Activated T-helper 2 cell treated with anti-CD3 and anti-CD28 coated beads, Interferon-gamma antibody, Interleukin-2, Interleukin-4, amounts not matched to agents 10 μg/mL and 5 μg/mL and 100 μg/mL, durations not matched to agents 14 hours and 24 hours and 36 hours (primary cell): Measurements from ENCODE around the gene CXCR5. TPM values are rescaled to one million over a fixed set of nuclear protein-coding genes. Genes with fewer than 3 reads are reported as not detected.
A peak's percentile ranks its signal among the peaks of the same experiment; 100 is the strongest.

Experiments
- DNase-seq: peaks from one replicate; pipeline ENCODE4 v3.0.0; 2021; ENCODE audit warnings: low spot score
- H3K27ac Mint-ChIP-seq: one replicate; pipeline ENCODE4 v1.8.0; 2021; ENCODE audit warnings: mixed read lengths
- H3K27me3 Mint-ChIP-seq: one replicate; pipeline ENCODE4 v1.8.0; 2021; ENCODE audit warnings: low read depth, mixed read lengths
- H3K36me3 Mint-ChIP-seq: one replicate; pipeline ENCODE4 v1.8.0; 2021; ENCODE audit warnings: low read depth, mixed read lengths
- H3K4me1 Mint-ChIP-seq: one replicate; pipeline ENCODE4 v1.8.0; 2021; ENCODE audit warnings: low read depth, mixed read lengths
- H3K4me3 Mint-ChIP-seq: one replicate; pipeline ENCODE4 v1.8.0; 2021; ENCODE audit warnings: low read depth, mild to moderate bottlenecking, moderate library complexity, mixed read lengths
- H3K9me3 Mint-ChIP-seq: one replicate; pipeline ENCODE4 v1.8.0; 2021; ENCODE audit warnings: mixed read lengths
- intact Hi-C: fragments of 100-400 bp; cut with micrococcal nuclease; formaldehyde crosslinking; loops from one replicate; pipeline ENCODE4 v1.15.1; 2023
- total RNA-seq: library from RNA; stranded (reverse); gene quantifications from 2 replicates; pipeline ENCODE4 v1.2.3, GENCODE V29; 2022

The CXCR5 gene
- total RNA-seq, 1 donor from 2014 or later = 8.1 TPM

DNA sequence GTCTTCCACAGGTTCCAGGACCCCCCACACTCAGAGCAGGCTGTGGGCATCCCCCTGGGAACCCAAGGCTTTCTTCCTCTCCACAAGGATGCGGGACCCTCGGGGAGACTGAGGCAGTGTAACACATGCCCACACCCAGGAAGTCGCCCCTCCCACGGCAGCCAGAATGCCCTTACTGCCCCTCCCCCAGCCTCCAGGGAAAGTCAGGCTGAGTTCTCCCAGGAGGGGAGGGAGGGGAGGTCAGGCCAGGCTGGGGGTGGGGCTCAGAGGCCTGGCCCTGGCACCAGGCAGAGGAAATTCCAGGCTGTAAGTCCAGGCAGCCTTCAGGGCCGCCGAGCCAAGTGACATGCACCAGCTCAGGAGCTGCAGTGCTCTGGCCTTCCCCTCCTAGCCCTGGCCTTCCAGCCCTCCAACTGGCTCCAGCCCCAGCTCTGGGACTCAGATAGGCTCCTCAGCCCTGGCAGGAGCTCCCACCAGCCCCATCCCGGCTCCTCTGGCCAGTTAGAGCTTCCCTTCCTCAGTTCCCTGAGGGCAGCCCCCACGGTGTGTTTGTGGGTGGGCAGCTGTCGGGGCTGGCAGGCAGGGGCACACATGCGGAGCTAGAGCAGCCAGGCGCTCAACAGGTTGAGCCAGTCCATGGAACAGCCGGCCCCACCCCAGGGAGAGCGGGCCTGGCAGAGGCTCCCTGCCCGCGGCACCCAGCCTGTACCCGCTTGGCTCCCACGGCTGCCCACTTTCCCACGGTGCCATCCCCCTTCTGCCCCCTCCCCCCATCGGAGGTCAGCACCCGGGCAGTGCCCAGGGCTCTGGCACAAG, 38.4 kb downstream of the CXCR5 start:
- DNase-seq = no peak
- Mint-ChIP-seq H3K9me3 (no peaks in the 10 kb centered on the region), H3K36me3 (peaks cover 5% of the 10 kb centered on the region), H3K4me1 (peaks cover 69% of the 10 kb centered on the region), H3K27me3 (no peaks in the 10 kb centered on the region), H3K4me3 (peak overlapping the region; percentile 19), H3K27ac (no peak overlapping the region)
- intact Hi-C loops = no loop called here

DNA sequence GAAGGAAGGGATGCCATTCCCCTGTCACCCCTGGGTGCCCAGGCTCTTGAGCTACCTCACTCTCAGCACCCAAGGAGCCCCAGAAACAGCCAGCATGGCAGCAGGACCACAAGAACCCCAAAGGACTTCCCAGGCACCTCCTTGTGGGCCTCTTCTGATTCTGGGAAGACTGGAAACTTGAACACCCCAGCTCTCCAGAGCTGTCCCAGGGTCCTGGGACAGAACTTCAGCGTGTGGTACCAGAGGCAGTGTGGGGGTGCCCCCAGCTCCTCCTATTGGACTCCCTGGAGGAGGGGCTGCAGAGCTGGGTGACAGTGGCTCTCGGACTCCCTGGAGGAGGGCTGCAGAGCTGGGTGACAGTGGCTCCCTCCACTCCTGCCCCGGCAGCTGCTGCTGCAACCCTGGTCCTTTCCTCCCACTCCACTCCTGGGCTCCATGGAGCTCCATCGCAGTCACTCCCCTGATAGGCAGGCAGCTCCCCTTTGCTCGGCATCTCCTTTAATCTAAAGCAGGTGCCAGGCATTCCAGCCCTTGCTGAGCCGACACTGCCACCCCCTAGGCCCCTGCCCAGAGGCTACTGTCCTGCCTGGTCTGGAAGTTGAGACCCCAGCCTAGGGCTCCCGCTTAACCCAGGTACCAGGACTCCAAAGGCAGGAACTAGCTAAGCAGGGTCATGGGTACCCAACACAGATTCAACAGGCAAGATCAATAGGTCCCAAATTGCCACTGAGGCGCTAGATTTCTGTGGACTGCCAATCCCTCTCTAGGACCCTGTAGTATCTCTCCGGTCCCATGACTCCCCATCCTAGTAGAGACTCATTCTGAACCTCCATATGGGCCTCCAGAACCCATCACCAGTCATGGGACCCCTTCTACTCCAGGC, 39.3 kb downstream of the CXCR5 start:
- Mint-ChIP-seq H3K27me3 (no peaks in the 10 kb centered on the region), H3K36me3 (no peaks in the 10 kb centered on the region), H3K4me1 (peaks cover 67% of the 10 kb centered on the region), H3K4me3 (peak overlapping the region; percentile 79), H3K9me3 (no peaks in the 10 kb centered on the region), H3K27ac (peak overlapping the region; percentile 72)
- no peak for DNase-seq
- intact Hi-C loops = no loop called here

DNA sequence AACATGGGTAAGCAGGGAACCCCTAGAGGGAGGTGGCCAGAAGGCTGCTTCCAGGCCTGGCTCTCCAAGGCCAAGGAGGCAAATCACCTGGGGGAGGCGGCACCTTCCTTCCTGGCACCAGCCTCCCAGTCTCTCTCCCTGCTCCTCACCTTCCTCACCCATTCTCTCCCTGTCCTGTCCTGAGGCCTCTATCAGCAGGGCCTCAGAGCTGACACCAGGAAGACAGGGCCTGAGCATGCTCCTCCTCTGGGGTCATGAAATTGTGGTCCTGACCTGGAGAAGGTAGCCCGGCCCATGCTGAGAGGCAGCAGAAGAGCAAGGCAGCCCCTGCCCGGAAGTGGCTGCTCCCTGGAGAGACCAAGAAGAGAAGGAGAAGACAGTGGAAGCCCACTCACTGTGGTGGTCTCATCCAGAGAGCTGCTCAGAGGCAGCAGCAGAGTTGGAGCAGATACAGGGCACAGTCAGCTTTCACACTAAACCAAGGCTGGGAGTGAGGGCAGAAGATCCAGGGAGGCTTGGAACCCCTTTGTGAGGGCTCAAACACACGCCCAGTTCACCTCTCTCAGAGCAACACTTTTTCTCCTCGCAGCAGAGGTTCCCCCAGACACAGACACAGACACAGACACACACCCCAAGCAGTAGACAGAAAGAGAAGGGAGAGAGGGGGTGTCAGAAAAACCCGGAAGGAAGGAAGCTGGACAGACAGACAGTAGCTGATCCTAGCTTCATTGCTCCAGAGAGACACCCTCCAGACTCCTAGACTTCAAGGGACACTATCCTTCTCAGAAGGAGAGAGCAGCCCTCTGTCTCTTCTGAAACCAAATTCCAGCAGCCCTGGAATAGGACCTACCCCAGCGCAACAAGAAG, 40.3 kb downstream of the CXCR5 start:
- H3K36me3 Mint-ChIP-seq = no peaks in the 10 kb centered on the region
- H3K9me3 Mint-ChIP-seq = no peaks in the 10 kb centered on the region
- DNase-seq = no peak
- no peaks in the 10 kb centered on the region for H3K27me3 Mint-ChIP-seq
- peak overlapping the region; percentile 72 for H3K27ac Mint-ChIP-seq
- intact Hi-C loops = no loop called here
- H3K4me1 Mint-ChIP-seq = peaks cover 64% of the 10 kb centered on the region
- peak overlapping the region; percentile 79 for H3K4me3 Mint-ChIP-seq

DNA sequence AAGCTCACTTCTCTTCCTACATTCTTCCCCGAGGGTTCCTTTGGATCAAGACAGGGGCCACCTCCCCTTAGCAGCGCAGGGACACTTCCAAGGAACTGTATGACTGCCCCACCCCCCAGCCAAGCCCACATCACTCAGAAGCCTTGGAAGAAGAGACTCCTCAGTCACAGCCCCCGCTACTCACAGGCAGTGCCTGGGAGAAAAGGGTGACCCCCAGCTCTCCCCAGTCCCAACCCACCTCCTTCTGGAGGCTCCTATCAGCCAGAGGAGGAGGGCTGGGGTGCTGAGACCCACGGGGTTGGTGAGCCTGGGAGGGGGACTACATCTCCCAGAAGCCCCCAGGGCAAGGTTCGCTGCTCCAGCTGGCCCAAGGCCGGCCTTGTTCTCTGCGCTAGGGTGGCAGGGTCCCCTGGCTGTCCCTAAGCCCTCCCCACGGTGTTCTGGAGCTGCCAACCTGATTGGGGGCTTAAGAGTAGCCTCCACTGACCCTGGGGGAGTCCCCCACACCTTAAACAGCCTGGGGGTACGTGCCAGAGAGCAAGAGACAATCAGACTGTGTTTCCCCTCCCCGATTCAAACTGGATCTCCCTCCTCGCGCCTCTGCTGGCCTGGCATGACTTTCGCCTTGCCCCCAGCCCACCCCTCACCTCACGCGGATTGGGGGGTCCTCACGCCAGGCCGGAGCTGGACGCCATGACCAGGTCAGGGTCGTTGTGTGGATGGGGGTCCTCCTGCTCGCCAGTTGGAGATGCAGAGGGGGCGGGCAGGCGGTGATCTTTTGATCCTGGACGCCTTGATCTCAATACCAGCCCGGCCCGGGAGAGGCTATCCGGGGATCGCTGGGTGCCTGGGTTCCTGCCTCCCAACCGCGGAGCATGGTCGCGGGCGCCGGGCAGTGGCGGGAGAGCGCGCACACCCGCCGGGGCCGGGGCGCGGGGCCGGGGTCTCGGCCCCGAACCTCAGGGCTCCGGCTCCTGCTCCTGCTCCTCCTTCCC, 41.2 kb downstream of the CXCR5 start:
- Mint-ChIP-seq H3K4me1 (peaks cover 55% of the 10 kb centered on the region), H3K36me3 (no peaks in the 10 kb centered on the region), H3K9me3 (no peaks in the 10 kb centered on the region), H3K27me3 (no peaks in the 10 kb centered on the region), H3K27ac (peak overlapping the region; percentile 72), H3K4me3 (peak overlapping the region; percentile 79)
- intact Hi-C loops = loop anchor here (5.0 kb wide), 2 partner anchors 92 to 177 kb away; partner anchors contain the start of genes DPAGT1, RPS25 and TRAPPC4
- peak; percentile 45 for DNase-seq

DNA sequence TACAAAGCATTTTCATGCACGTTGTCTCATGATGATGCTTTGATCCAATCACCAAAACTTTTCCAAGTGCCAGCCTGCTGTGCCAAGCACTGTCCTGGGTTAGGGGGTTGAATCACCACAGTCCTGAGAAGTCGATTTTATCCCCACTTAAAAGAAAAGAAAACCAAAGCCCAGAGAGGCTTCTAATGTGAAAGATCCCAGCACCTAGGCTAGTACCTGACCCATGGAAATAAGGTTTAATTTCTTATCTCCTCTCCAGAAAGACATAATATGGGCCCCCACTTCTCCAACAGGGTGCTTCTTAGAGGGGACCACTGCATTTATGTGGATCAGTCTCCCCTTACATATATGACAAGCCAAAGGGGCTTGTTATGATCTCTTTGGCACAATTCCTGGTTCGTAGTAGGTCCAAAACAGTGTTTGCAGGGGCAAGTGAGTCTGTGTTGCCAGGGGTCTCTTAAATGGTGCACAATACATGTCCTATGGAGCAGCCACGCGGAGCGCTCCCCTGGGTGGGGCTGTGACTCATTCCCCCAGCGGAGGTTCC, 43.9 kb downstream of the CXCR5 start:
- peaks cover 50% of the 10 kb centered on the region for H3K4me1 Mint-ChIP-seq
- intact Hi-C loops = loop anchor here (1.0 to 5.0 kb wide), 8 partner anchors 9 to 237 kb away; partner anchors contain the start of genes CENATAC, CXCR5, DPAGT1 and RPS25
- no peaks in the 10 kb centered on the region for H3K36me3 Mint-ChIP-seq
- H3K27ac Mint-ChIP-seq = peak overlapping the region; percentile 91
- no peaks in the 10 kb centered on the region for H3K27me3 Mint-ChIP-seq
- peak overlapping the region; percentile 84 for H3K4me3 Mint-ChIP-seq
- H3K9me3 Mint-ChIP-seq = no peaks in the 10 kb centered on the region
- DNase-seq = no peak

DNA sequence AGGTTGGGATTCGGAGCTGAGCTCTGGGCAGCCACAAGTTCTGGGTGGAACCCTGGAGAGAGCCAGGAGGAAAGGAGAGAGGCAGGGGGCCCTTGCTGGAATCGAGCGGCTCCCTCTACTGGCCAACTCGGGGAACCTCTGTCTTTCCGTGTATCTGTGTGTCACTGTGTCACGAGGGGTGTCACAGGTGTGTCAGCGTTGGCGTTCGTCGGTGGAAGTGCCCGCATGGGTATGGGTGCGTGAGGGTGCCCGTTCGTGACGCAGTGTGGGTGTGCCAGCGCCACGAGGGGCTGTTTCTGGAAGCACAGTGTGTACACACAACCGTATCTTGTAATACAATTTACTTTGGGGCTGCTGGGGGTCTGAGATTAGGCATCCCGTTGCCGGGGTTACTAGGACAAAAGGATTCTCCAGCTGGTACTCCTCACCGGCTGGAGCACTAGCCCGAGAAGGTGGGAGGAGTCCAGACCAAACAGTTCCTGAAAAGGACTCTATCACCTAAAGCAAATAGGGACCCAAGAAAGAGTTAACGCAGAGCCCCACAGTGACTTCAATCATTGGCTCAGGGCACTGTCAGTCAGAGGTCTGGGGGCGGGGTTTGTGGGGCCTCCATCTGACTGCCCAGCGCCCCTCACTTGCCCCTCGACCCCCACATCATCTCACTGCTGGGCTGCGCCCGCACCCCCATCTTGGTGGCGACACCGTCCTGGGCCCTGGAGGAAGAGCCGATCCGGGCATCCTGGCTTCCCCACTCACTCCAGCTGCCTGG, 44.6 kb downstream of the CXCR5 start:
- Mint-ChIP-seq H3K4me3 (peak overlapping the region; percentile 84), H3K9me3 (no peaks in the 10 kb centered on the region), H3K27ac (peak overlapping the region; percentile 91), H3K4me1 (peaks cover 46% of the 10 kb centered on the region), H3K27me3 (no peaks in the 10 kb centered on the region), H3K36me3 (no peaks in the 10 kb centered on the region)
- intact Hi-C loops = loop anchor here (1.0 to 5.0 kb wide), 8 partner anchors 10 to 238 kb away; partner anchors contain the start of genes CENATAC, CXCR5, DPAGT1 and RPS25
- peak; percentile 86 for DNase-seq

DNA sequence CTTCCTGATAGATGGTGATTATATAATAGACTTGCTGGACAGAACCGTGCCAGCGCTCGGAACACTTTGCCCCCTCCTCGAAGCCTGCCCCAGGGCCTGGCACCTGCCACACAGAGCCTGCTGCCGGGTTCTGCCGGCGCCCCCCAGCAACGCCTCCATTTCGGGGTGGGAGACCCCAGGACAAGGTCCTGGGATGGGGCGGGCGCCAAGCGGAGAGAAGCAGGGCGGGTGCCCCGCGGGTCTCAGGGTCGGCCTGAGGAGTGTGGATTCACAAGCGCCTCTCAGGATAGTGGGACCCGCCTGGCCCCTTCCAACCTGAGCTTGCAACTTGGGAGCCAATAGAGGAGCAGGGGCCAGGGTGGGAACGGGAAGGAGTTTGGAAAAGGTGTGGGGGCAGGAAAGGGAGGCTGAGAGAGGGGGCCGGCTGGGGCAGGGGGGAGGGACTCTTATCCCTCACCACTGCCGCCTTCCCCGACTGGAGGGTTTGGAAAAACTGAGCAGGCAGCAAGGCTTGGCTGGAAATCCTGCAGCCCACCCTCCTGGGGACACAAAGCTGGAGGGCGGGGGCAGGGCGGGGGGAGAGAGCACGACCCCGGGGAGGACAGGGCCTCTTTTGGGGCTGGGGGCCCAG, 45.3 kb downstream of the CXCR5 start:
- H3K27ac Mint-ChIP-seq = peak overlapping the region; percentile 91
- H3K4me3 Mint-ChIP-seq = peak overlapping the region; percentile 84
- no peaks in the 10 kb centered on the region for H3K9me3 Mint-ChIP-seq
- no peaks in the 10 kb centered on the region for H3K27me3 Mint-ChIP-seq
- peaks cover 40% of the 10 kb centered on the region for H3K4me1 Mint-ChIP-seq
- intact Hi-C loops = loop anchor here (1.0 to 5.0 kb wide), 9 partner anchors 11 to 239 kb away; partner anchors contain the start of genes CENATAC, CXCR5, DPAGT1 and RPS25
- no peaks in the 10 kb centered on the region for H3K36me3 Mint-ChIP-seq
- peak; percentile 51 for DNase-seq

DNA sequence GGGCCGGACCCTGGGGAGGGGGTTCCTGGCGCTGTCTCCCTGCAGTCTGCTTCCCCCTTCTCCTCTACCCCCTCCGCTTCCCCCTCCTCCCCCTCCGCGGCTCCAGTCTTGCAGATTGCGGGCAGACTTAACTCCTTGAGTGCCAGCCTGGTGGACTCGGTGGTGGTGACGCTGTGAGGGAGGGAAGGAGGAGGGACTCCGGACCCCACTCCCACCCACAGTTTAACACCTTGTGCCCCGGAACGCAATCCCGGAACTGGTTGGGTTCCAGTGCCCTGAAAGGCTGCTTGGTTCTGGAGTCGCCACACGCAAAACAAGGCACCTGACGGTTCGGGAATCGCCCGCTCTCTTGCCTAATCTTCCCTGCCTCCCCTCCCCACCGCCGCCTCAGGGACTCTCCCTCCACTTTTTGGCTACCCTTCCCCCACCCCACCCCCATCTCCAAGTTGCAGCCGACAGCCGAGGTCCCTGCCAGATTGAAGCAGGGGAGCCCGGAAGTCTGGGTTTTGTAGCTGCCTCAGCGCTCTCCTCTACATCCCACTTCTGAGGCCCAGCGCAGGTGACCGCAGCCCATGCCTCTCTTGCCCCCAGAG, 45.9 kb downstream of the CXCR5 start:
- Mint-ChIP-seq H3K27me3 (no peaks in the 10 kb centered on the region), H3K4me3 (peak overlapping the region; percentile 84), H3K4me1 (peaks cover 34% of the 10 kb centered on the region), H3K9me3 (no peaks in the 10 kb centered on the region), H3K27ac (peak overlapping the region; percentile 87), H3K36me3 (no peaks in the 10 kb centered on the region)
- DNase-seq = peak; percentile 67
- intact Hi-C loops = loop anchor here (1.0 to 5.0 kb wide), 5 partner anchors 22 to 173 kb away; partner anchors contain the start of genes CXCR5, DPAGT1, RPS25 and TRAPPC4

DNA sequence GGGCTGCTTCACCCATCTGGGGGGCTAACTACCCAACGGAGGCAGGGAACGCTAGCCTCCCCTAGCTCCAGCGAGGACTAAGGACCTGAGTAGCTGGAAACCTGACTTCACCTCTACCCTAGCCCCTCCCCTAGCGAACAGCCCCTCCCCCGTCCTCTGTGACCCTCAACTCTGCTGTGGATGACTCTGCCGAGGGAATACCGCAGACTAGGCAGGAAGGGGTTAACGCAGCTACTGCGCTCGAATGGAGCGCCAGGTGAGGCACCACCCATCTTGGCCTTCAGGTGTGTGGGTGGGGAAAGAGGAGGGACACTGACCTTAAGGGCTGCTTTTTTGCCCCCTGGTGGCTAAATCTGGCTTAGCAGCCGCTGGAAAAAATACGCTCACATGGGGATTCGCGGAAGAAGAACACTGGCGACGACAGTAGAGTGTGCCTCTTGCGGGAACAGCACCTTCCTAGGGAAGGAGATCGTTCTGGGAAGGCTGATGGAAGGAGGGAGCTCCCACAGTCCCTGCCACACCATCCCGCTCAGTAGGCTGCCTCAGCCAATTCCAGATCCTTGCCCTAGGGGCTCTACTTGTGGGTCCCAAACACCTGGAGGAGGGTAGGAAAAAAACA, 46.5 kb downstream of the CXCR5 start:
- intact Hi-C loops = loop anchor here (1.0 kb wide), 1 partner anchor 23 kb away; no protein-coding TSS in a partner anchor
- H3K27ac Mint-ChIP-seq = peak overlapping the region; percentile 87
- no peaks in the 10 kb centered on the region for H3K27me3 Mint-ChIP-seq
- H3K4me1 Mint-ChIP-seq = peaks cover 33% of the 10 kb centered on the region
- H3K4me3 Mint-ChIP-seq = peak overlapping the region; percentile 84
- peak; percentile 78 for DNase-seq
- H3K9me3 Mint-ChIP-seq = no peaks in the 10 kb centered on the region
- no peaks in the 10 kb centered on the region for H3K36me3 Mint-ChIP-seq
